LoVo (cell line): ENCODE data around the gene OSBPL1A.

Experiments
- DNase-seq: peaks from one replicate; pipeline ENCODE4 v3.0.0-alpha.2; 2016; ENCODE audit warnings: low spot score

OSBPL1A gene

DNA sequence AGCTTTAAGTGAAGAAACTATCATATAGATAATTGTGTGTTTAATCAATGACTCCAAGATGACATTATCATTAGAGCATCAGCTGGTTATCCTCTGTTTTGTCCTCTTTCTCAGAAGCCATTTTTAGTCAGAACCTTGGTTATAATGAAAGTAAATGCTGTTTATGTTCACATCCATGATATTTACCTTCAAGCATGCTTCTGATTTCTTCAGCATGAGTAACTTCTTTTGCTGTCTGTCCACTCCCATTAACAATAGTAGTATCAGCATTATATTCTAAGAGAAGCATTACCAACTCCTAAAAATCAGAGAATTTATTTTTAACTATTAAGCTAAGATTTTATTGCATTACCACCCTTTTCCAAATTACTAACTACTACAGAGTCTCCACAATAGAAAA, 56.3 kb downstream of the OSBPL1A start:
- DNase-seq: no peak

DNA sequence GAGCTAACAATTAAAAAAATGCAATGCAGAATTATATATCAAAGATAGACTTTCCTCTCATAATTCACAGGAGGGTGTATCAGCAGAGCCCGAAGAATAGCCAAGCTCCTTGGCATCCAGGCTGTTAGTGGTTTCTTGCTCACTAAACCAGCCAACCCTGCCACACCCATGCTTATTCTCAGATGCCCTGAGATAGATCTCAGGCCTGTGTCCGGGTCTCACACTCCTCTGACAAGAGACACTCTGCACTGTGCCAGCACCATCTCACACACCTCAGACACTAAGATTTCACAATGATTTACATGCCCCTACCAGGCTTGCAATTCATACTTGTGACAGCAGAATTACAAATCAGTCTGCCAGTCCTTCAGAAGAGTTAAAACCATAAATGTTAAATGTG, 64.5 kb downstream of the OSBPL1A start:
- DNase-seq: no peak

- DNase-seq: no peak
These were observed 71.4 kb downstream of the OSBPL1A start for GRCh38 chr18:24326211-24326610.

- no peak for DNase-seq
These were observed 75.0 kb downstream of the OSBPL1A start for GRCh38 chr18:24322584-24323136.

GRCh38 chr18:24321071-24321470, 76.6 kb downstream of the OSBPL1A start:
- DNase-seq: no peak

DNA sequence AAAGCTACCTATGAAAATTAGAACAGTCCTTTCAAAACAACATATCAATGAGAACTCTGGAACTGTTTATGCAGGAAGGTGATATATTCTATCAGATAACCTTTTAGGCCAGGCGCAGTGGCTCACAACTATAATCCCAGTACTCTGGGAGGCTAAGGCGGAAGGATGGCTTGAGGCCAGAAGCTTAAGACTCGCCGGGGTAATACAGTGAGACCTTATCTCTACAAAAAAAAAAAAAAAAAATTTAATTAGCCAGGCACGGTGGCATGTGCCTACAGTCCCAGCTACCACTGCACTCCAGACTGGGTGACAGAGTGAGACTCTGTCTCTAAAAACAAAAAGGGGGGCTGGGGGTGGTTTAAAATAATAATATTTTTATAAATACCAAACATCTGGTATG, 77.9 kb downstream of the OSBPL1A start:
- DNase-seq: peak; percentile 23

DNA sequence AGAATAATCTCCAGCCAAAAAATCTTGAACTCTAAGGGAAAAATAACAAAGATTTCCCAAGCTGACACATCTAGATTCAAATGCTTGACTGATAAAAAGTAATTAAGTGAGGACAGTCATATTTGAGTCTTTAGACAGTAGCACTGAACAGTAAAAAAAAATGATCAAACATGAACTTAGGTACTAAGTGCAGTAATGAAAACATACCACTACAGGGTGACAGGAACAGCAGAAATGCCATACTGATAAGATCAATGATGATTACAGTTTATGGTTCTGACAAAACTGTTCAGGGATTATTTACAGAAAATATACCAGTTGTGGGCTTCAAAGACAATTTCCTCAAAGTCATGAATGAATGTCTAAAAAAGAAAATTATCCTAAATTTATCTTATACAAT, 80.3 kb downstream of the OSBPL1A start:
- DNase-seq: no peak

- DNase-seq: no peak
These were observed 82.5 kb downstream of the OSBPL1A start for GRCh38 chr18:24315170-24315569.

GRCh38 chr18:24306201-24306600, 91.4 kb downstream of the OSBPL1A start:
- DNase-seq: no peak

DNA sequence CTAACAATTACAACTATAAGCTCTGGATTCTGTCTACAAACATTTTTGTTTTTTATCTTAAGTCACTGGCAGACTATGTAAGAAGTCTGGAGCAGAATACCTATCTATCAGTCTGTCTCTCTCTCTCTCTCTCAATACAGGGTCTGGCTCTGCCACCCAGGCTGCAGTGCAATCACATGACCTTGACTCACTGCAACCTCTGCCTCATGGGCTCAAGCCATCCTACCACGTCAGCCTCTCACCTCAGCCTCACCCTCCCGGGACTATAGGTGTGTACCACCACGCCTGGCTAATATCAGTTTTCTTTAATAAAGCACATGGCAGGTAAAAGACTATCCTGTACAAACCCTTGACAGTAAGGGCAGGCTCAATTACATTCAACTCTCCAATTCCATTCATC, 96.9 kb downstream of the OSBPL1A start:
- no peak for DNase-seq

GRCh38 chr18:24296276-24296675, 101.3 kb downstream of the OSBPL1A start:
- no peak for DNase-seq

GRCh38 chr18:24293254-24293653, 104.4 kb downstream of the OSBPL1A start:
- DNase-seq: no peak

GRCh38 chr18:24278591-24278990, 119.0 kb downstream of the OSBPL1A start:
- DNase-seq: no peak

DNA sequence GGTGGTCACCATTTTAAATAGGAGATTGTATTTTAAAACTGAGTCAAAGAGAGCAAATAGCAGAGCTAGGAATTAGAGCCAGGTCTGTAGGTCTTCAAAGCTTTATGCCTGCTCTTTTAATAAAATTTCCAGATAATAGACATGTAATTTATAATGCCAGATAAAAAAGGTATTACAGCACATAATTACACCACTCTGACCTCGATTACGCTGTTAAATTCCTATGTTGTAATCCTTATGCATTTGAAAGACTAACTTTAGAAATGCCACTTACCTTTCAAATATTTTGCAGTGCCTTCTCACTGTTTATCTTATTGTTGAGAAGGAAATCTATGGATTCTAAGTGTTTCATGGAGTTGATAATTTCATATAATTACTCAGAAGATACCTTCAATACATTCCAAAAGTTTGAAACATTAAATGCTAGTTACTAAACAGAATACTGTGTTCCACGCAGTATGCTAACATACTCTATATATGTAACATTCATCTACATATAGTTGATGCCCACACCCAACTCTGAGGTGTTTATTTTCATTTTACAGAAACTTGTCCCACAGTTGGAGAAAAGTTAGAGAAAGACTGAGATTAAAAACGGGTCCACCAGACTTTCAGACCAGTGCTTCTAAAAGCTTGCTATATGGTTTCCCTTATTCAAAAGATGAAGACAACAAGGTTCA, 120.0 kb downstream of the OSBPL1A start:
- DNase-seq: no peak

- DNase-seq: no peak
These were observed 120.6 kb downstream of the OSBPL1A start for GRCh38 chr18:24276994-24277393.

DNA sequence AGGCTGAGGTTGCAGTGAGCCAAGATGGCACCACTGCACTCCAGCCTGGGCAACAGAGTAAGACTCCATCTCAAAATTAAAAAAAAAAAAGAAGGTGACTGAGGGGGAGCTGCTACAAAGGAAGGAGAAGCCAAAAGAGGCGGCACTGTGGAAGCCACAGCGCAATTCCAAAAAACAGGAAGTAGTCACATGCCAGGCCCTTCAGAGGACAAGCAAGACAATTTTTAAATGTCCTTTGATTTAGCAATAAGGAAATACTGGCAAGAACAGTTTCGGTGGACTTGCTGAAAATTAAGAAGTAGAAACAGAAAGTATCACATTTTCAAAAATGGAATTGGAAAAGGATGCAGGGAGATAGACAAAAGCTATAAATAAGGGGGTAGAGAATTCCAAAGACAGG, 122.8 kb downstream of the OSBPL1A start:
- DNase-seq: no peak

GRCh38 chr18:24273596-24273995, 124.0 kb downstream of the OSBPL1A start:
- DNase-seq: peak; percentile 67

DNA sequence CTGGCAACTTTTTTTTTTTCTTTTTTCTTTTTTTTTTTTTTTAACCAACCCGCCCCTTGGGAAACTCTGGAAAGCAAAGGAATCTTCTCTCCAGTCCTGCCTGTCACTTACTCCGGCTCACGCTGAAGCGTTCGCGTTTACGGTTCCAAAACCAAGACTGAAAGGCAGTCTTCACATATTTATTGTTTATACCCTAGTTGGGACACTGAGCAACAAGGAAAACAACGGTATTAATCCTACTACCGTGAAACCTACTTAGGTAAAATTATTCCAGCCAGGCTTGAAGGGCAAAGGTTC, 125.4 kb downstream of the OSBPL1A start:
- no peak for DNase-seq

DNA sequence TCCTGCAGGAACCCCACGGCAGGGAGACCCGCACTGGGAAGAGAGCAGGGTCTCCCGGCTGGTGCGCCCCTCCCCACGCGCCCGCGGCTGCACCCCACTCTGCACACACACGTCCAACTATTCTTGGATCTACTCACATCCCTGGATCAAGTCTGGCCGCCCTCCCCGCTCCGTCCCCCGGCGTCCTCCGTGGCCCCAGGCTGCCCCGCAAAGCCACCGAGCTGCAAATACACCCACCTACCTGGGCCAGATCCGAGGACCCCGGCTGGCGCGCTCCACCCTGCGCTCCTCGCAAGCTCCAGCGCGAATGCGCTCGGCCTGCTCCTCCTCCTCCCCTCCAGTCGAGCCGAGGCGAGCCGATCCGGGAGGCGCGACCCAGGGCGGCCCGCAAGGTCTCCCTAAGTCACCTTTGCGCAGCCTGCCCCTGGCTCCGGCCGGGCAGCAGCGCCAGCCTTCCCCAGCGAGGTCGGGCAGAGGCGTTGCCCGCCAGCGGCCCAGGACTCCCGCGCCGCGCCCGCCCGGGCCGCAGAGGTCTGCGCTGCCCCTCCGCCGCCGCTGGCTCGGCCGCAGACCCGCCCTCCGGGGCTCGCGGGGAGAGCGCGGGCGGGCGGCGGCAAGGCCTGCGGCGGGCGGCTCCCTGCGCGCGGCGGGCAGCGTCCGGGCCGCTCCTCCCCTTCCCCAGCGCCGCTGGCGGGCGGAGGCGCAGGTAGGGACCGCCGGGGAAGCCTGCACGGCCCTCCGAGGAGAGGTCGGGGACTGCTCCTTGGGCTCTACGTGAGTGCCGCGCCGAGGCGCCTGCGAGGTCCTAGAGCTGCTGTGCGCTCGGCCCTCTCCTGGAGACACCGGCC, 126.0 kb downstream of the OSBPL1A start:
- peak; percentile 77 for DNase-seq

- DNase-seq: peak; percentile 14
These were observed 126.7 kb downstream of the OSBPL1A start for GRCh38 chr18:24270937-24271380.

DNA sequence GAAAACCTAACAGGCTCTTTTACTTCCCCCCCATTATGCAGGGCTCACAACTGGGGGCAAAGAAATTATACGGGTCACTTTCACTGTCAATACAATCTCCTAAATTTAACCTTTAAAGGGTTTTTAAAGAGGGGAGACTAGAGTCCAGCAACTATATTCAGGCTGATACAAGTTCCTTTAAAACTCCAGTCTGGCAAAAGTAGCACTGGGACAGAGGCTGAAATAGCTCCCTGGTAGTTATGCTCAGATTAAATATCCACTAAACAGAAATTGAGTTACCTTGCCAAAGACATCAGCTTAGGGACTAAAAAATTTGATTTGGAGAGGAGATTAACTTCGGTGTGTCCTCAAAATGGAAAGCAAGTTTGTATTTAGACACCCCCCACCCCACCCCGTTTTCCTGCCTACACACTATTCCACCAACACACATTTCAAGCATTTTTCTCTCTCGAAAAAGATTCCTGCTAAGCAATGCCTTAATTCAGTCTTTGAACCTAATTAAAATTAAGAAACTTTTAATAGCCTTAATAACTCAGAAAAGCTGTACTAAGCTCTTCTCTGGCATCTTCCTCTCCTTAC, 127.2 kb downstream of the OSBPL1A start:
- no peak for DNase-seq

- peak; percentile 74 for DNase-seq
These were observed 128.7 kb downstream of the OSBPL1A start for GRCh38 chr18:24268784-24269550.
